Measurements from ENCODE around the gene DLG2. TPM values are rescaled to one million over a fixed set of nuclear protein-coding genes. Genes with fewer than 3 reads are reported as not detected.

The DLG2 gene
- total RNA-seq, 4 donors from 2014 or later = 1.3 to 4.7 (median 2.4) TPM

GRCh38 chr11:84129961-84130576, 1497.1 kb downstream of the DLG2 start:
- intact Hi-C loops (cut with DNase I; ENCODE audit: low total_unique reads) = no loop called here

GRCh38 chr11:84128840-84129239, 1498.3 kb downstream of the DLG2 start:
- Histone ChIP-seq H3K36me3 (no peaks in the 10 kb centered on the region), H3K27me3 (no peaks in the 10 kb centered on the region), H3K9me3 (no peaks in the 10 kb centered on the region), H3K4me1 (no peaks in the 10 kb centered on the region), H3K27ac (no peak overlapping the region), H3K4me3 (no peak overlapping the region)
- DNase-seq (no peak), ATAC-seq (no peak)
- TF ChIP-seq CTCF (IDR thresholded peaks at IDR 0.05 in 4 of 5, conservative IDR thresholded peaks at IDR 0.05 in 1 of 5) = no peak
- no peak for TF ChIP-seq POLR2A (IDR thresholded peaks at IDR 0.05)
- in situ Hi-C loops (cut with MboI; ENCODE audit: low sequenced_read_pairs in 4 of 4) = no loop called here
- intact Hi-C loops (cut with DNase I; ENCODE audit: low total_unique reads) = no loop called here

More at GRCh38 chr11:84129961-84130576, 1497.1 kb downstream of the DLG2 start:
- no peaks in the 10 kb centered on the region for H3K27me3 ChIP-seq
- no peak overlapping the region for H3K27ac ChIP-seq
- no peak for ATAC-seq
- H3K36me3 ChIP-seq = no peaks in the 10 kb centered on the region
- H3K4me1 ChIP-seq = no peaks in the 10 kb centered on the region
- in situ Hi-C loops (cut with MboI; ENCODE audit: low sequenced_read_pairs in 4 of 4) = no loop called here
- no peak overlapping the region for H3K4me3 ChIP-seq
- no peak for DNase-seq
- H3K9me3 ChIP-seq = no peaks in the 10 kb centered on the region
- TF ChIP-seq POLR2A (IDR thresholded peaks at IDR 0.05) (no peak), CTCF (IDR thresholded peaks at IDR 0.05 in 4 of 5, conservative IDR thresholded peaks at IDR 0.05 in 1 of 5) (no peak)

- H3K4me1 ChIP-seq = no peaks in the 10 kb centered on the region
- in situ Hi-C loops (cut with MboI; ENCODE audit: low sequenced_read_pairs in 4 of 4) = no loop called here
- H3K27ac ChIP-seq = no peak overlapping the region
- no peak for DNase-seq
- TF ChIP-seq POLR2A (IDR thresholded peaks at IDR 0.05) (no peak), CTCF (IDR thresholded peaks at IDR 0.05 in 4 of 5, conservative IDR thresholded peaks at IDR 0.05 in 1 of 5) (no peak)
- H3K36me3 ChIP-seq = no peaks in the 10 kb centered on the region
- intact Hi-C loops (cut with DNase I; ENCODE audit: low total_unique reads) = no loop called here
- ATAC-seq = no peak
- no peaks in the 10 kb centered on the region for H3K27me3 ChIP-seq
- peaks cover 0 to 4% (median 0%) of the 10 kb centered on the region in 3 donors for H3K9me3 ChIP-seq
- H3K4me3 ChIP-seq = no peak overlapping the region
These were observed 1509.8 kb downstream of the DLG2 start for GRCh38 chr11:84117394-84117793.

- ATAC-seq (no peak), DNase-seq (no peak)
- TF ChIP-seq POLR2A (IDR thresholded peaks at IDR 0.05) = no peak
- no peak for TF ChIP-seq CTCF (IDR thresholded peaks at IDR 0.05 in 4 of 5, conservative IDR thresholded peaks at IDR 0.05 in 1 of 5)
- in situ Hi-C loops (cut with MboI; ENCODE audit: low sequenced_read_pairs in 4 of 4) (no loop called here), intact Hi-C loops (cut with DNase I; ENCODE audit: low total_unique reads) (no loop called here)
- Histone ChIP-seq H3K36me3 (no peaks in the 10 kb centered on the region), H3K4me3 (no peak overlapping the region), H3K27ac (no peak overlapping the region), H3K27me3 (no peaks in the 10 kb centered on the region), H3K4me1 (no peaks in the 10 kb centered on the region), H3K9me3 (no peaks in the 10 kb centered on the region)
These were observed 1520.6 kb downstream of the DLG2 start for GRCh38 chr11:84106541-84106940.

GRCh38 chr11:84105148-84105547, 1522.0 kb downstream of the DLG2 start:
- ATAC-seq (no peak), DNase-seq (no peak)
- Histone ChIP-seq H3K9me3 (no peaks in the 10 kb centered on the region), H3K27me3 (no peaks in the 10 kb centered on the region), H3K27ac (no peak overlapping the region), H3K4me1 (no peaks in the 10 kb centered on the region), H3K4me3 (no peak overlapping the region), H3K36me3 (no peaks in the 10 kb centered on the region)
- no peak for TF ChIP-seq CTCF (IDR thresholded peaks at IDR 0.05 in 4 of 5, conservative IDR thresholded peaks at IDR 0.05 in 1 of 5)
- TF ChIP-seq POLR2A (IDR thresholded peaks at IDR 0.05) = no peak
- in situ Hi-C loops (cut with MboI; ENCODE audit: low sequenced_read_pairs in 4 of 4) (no loop called here), intact Hi-C loops (cut with DNase I; ENCODE audit: low total_unique reads) (no loop called here)
